HG02623 (cell line): ENCODE results near the gene UHMK1.
A peak's percentile ranks its signal among the peaks of the same experiment; 100 is the strongest.

Experiments used
- ATAC-seq: cut with Tn5 transposase; IDR thresholded peaks from one replicate; pipeline ENCODE4 v1.9.1; 2021; ENCODE audit warnings: moderate library complexity; ENCODE audit not compliant: unreplicated experiment

Gene UHMK1

DNA sequence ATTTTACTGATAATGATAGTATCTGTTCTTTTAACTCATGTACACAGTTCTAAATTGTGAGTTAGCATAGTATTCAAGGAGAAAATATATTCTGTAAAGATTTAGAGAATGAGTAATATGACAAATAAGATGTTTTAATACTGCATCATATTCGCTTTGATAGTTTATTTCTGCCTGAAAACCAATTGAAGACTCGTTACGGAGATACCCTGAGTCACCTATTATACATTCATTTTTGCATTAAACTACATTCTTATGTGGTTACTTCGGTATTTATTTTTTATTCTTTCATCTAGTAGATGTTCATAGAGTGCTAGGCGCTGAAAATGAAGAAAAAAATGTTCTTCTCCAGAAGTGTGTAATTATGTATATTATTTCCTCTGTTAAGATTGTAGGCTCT, 5.3 kb downstream of the UHMK1 start:
- no peak for ATAC-seq

DNA sequence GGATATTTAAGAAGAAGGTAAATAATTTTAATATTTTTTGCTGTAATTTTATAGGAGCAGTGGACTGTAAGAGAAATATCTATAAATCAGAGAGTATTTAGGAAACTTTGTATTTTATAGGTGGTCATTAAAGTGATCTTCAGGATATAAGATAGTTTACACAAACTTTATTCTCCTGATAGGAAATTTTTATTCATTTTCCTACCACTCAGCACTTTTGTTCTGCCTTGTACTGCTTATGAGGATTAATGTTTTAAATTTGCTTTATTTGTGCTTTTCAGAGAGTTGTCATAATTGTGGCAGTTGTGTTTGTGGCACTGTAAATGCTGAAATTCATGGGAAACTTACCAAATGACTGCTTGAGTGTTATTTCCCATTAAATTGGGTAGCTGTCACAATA, 29.7 kb downstream of the UHMK1 start:
- no peak for ATAC-seq

- ATAC-seq: peak; percentile 93
Observed at GRCh38 chr1:162530307-162530987, 32.8 kb downstream of the UHMK1 start.

DNA sequence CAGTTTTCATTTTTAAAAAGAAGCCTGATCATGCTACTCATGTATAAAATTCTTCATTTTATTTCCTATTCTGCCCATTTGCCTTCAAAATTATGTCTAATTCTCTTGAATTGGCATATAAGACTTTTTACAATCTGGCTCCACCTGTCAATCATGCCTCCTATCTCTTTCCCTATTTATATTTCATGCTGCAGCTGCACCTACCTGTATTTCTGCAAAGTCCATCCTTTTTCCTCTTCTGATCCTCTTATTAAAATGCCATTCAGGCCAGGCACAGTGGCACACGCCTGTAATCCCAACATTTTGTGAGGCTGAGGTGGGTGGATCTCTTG, 33.3 kb downstream of the UHMK1 start:
- no peak for ATAC-seq

DNA sequence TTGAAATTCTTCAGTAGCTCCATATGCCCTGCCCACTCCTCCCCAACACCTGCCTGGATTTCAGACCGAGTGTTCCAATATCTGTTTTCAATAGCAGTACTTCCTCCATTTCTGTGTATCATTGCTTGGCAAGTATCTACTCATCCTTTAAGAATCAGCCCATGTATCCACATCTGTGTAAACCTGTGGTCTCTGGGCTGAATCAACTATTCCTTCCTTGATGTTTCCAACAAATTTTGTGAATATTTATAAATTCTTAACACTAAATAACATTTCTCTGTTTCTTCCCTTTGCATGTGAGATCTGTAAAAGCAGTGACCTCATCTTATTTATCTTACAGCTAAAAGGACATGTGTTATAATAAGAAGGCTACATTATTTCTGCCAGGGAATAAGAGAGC, 37.9 kb downstream of the UHMK1 start:
- ATAC-seq: no peak

- ATAC-seq: no peak
Observed at GRCh38 chr1:162536511-162536910, 38.9 kb downstream of the UHMK1 start.

GRCh38 chr1:162537216-162537615, 39.6 kb downstream of the UHMK1 start:
- ATAC-seq: no peak

DNA sequence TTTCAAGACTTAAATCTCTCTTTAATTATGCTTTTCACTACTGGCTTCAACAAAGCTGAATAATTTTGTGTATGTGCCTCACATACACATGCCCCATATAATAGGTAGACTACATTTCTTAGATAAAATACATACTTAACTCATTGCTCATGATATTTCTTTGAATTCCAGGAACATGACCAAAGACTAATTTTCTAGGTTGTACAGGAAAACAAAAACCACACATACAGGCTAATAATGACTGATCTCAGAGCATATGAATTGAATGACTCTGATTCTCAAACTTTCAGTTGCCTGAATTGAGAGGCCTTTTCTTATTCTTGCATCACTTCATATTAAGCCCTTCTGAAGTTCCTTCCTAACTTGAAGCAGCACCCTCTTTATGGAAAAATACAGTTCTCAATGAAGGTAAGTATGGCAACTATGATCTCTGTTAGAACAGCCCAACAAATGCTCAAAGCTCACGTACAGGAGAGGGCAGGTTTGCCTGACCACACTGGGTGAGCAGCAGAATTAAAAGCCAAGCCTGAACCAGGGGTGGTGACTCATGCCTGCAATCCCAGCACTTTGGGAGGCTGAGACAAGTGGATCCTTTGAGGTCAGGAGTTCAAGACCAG, 41.3 kb downstream of the UHMK1 start:
- ATAC-seq: no peak

DNA sequence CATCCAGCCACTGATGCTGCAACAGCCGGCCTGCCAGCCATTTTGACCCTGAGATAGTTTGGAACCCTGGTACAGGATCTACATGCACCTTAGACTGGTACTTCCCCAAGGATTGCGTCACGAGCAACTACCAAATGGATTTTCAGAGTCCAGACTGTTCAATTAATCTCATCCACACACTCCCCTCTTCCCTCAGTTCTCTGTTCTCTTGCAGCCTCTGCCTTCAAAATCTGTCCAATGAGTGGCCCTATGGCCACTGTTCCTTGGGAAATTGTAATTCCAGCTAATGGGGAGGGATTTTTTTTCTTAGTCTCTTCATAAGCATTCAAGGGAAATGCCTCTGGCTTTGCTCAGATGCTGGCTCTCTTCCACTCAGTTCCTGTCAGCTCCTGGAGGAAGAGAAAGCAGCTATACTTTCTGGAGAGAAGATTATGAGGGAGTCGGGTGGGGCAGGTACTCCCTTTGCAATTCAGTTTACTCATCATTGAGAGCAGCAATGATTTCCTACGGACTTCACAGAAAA, 44.1 kb downstream of the UHMK1 start:
- no peak for ATAC-seq

DNA sequence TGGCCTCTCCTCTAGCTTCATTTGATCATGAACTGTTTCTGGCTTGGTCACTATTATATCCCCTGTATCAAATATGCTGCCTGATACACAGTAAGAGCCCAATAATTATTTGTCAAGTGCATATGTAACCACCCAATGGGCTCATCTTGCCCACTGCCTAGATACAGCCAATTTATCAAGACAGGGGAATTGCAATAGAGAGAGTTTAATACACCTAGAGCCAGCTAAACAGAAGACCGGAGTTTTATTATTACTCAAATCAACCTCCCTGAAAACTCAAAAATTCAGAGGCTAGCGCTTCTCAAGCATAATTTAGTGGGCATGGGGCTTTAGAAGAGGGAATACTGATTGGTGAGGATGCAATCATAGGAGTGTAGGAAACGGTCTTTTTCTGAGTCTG, 45.6 kb downstream of the UHMK1 start:
- no peak for ATAC-seq

DNA sequence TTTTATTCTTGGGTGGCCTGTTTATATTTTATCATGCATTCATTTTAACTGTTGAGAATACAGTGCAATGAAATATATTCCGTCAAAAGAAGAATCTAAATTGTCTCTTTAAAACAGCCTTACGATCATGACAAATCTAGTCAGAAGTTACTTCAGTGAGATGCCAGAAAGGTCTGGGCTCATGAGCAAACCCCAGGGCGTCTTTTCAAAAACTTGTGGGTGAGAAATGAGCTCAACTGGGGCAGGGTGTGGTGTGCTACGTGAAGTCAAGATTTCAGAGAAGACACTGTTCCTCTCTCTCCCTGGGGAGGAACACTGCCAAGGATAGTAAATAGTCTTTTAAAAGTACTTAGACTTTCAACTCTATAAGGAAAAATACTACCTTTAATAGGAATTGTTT, 50.6 kb downstream of the UHMK1 start:
- no peak for ATAC-seq

GRCh38 chr1:162549001-162549400, 51.4 kb downstream of the UHMK1 start:
- ATAC-seq: no peak

GRCh38 chr1:162550925-162551324, 53.3 kb downstream of the UHMK1 start:
- no peak for ATAC-seq

DNA sequence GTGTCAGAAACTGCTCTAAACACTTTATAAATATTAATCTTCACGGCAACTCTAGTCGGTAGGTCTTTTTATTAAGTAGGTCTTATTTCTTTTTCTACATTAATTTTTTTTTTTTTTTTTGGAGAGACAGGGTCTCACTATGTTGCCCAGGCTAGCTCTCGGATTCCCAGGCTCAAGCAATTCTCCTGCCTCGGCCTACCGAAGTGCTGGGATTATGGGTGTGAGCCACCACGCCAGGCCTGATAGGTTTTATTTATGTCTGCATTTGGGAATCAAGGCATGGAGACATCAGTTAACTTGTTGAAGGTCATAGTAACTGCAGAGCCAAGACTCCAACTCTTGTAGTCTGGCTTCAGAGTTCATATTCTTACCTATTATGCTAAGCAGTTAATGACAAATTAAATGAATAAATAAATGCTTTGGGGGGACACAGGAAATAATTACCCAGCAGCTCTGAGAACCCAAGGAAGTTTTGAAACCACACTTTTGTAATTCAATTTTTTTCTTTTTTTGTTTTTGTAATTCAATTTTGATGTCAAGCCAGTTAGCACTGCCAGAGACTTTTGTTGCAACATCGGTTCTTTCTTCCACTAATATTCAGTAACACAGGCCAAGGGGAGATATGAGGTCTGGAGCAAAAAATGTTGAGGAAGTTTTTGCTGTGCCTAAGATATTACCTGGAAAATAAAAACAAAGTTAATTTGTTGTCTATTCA, 54.5 kb downstream of the UHMK1 start:
- ATAC-seq: no peak

GRCh38 chr1:162552684-162553252, 55.1 kb downstream of the UHMK1 start:
- no peak for ATAC-seq

GRCh38 chr1:162554258-162554657, 56.6 kb downstream of the UHMK1 start:
- no peak for ATAC-seq

GRCh38 chr1:162557536-162557935, 59.9 kb downstream of the UHMK1 start:
- ATAC-seq: no peak

- no peak for ATAC-seq
Observed at GRCh38 chr1:162560303-162561036, 62.9 kb downstream of the UHMK1 start.

DNA sequence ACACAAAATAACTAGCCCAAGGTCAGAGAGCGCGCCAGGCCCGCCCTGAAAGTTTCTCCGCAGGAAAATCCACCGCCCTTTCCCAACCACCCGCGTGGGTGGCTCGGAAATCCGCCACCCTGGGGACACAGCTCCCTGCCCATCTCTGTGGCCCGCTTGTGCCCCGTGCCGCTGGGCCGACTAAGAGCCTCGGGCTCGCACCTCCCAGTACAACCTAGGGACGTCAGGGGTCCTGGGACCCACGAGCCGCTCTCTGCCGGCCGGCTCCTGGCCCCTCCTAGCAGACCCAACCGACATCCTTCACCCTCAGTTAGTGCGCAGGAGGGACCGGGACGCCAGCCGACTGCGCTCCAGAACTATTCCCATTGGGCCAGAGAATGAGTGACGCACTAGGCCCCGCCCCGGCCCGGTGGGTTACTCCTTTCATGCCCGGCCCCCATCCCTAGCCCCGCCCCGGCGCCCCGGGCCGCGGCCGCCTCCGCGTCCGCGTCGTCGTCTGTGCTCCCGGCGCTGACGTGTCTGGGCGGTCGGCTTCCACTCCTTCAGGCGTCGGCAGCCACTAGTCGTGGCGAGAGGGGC, 63.5 kb downstream of the UHMK1 start:
- peak; percentile 95 for ATAC-seq

DNA sequence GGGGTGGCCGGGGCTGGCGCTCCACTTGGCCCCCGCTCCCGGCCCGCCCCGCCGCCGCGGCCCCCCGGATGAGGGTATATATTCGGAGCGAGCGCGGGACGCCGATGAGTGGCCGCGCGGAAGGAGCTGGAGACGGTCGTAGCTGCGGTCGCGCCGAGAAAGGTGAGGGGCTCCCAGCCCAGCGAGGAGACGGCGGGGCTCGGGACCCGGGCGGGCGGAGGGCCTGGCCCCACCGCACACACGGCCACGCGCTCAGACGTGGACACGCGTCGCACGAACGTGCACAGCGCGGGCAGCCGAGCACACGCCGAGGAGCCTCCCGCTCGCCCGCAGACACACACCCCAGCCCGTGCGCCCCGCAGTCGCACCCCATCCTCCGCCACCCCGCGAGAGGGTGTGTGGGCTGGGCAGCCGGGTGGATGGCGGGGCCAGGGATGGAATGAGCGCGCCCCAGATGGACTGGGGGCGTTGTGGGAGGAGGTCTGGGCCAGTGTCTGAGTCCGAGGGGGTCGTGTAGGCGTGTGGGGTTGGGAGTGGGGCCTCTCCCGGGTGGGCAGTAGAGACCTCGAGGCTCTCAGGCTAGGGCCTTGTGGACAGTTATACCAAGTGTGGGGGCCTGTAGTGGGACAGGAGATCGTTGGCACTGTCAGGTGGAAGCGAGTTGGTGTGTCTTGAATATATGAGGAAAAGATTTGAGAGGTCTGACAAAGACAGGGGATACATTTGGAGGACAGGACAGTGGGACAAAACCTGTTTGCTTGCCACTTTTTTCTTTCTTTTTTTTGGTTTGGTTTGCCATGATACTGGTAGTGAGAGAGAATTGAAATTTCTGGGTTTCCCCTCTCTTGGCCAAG, 64.2 kb downstream of the UHMK1 start, which contains the start of gene UAP1:
Gene UAP1, plus strand, starts transcription at position 107 of the 854 bp plus-strand sequence. CDS start 4,347 bp downstream, outside the sequence.
- ATAC-seq: peak; percentile 23
